Spinal cord (tissue), 10 donors: ENCODE measurements around the gene HLA-E. TPM values are rescaled to one million over a fixed set of nuclear protein-coding genes. Genes with fewer than 3 reads are reported as not detected.

Experiments used
- DNase-seq, 6 donors: peaks; one replicate each; pipeline versions ENCODE4 v3.0.0 to v3.0.0-alpha.2; 2013 to 2015; ENCODE audit warnings: low spot score in 6 of 6, low read depth in 4 of 6
- H3K27ac ChIP-seq: one replicate; pipeline ENCODE4 v1.5.1; 2013; ENCODE audit warnings: low read depth, low read length, control low read depth
- H3K27me3 ChIP-seq: one replicate; pipeline ENCODE4 v1.6.1; 2013; ENCODE audit warnings: low read length; ENCODE audit not compliant: control insufficient read depth, insufficient read depth
- H3K36me3 ChIP-seq: one replicate; pipeline ENCODE4 v1.6.1; 2013; ENCODE audit warnings: low read length; ENCODE audit not compliant: control insufficient read depth, insufficient read depth
- H3K4me1 ChIP-seq: one replicate; pipeline ENCODE4 v1.6.1; 2013; ENCODE audit warnings: low read length; ENCODE audit not compliant: control insufficient read depth, insufficient read depth
- H3K4me3 ChIP-seq: one replicate; pipeline ENCODE4 v1.5.1; 2013; ENCODE audit warnings: low read depth, low read length, control low read depth
- H3K9me3 ChIP-seq: one replicate; pipeline ENCODE4 v1.6.1; 2013; ENCODE audit warnings: low read length; ENCODE audit not compliant: control insufficient read depth, insufficient read depth
- WGBS: methylation state at CpG from one replicate; pipeline ENCODE4 v1.1.5; 2013; ENCODE audit warnings: missing lambda C conversion rate; ENCODE audit not compliant: insufficient coverage; 5-methylcytosine and 5-hydroxymethylcytosine counted together
- long read RNA-seq, 4 donors: transcript quantifications; one replicate each; lab custom pipeline, GENCODE V29; 2026
- polyA plus RNA-seq, 2 donors: library from polyadenylated mRNA; unstranded; fragments of 120-200 nt; gene quantifications; one replicate each; pipeline ENCODE4 v1.2.1, GENCODE V29; 2013; ENCODE audit not compliant: insufficient read length in 2 of 2
- total RNA-seq, 2 donors: library from RNA; depleted of rRNA in 1 of 2; stranded (reverse); fragments of 120-200 nt in 1 of 2; fragments of >200 nt in 1 of 2; gene quantifications; one replicate each; pipeline versions ENCODE4 v1.2.3 to v1.2.4, GENCODE V29; 2013 to 2014
- donor health status: healthy.

The HLA-E gene
- total RNA-seq (100 to 1,000 TPM; 104 to 173 TPM), polyA plus RNA-seq (10 to 100 TPM; 78.9 to 81.2 TPM)
- long read RNA-seq, donor 1, transcript HLA-E-201 (8 exons, 2,601 nt): major isoform, 24 of 31 reads
- long read RNA-seq, donor 1, partial matches to known transcripts: 0 of 31 reads
- long read RNA-seq, donor 1, other reads (novel, unspliced or antisense): 5 of 31 reads
- long read RNA-seq, donor 2, transcript HLA-E-201 (8 exons, 2,601 nt): major isoform, 12 of 15 reads
- long read RNA-seq, donor 2, partial matches to known transcripts: 0 of 15 reads
- long read RNA-seq, donor 2, other reads (novel, unspliced or antisense): 0 of 15 reads
- long read RNA-seq, donor 3, transcript HLA-E-201 (8 exons, 2,601 nt): major isoform, 10 of 11 reads
- long read RNA-seq, donor 3, partial matches to known transcripts: 0 of 11 reads
- long read RNA-seq, donor 3, other reads (novel, unspliced or antisense): 0 of 11 reads
- long read RNA-seq, donor 4, transcript HLA-E-201 (8 exons, 2,601 nt): major isoform, 62 of 113 reads
- long read RNA-seq, donor 4, partial matches to known transcripts: 39 of 113 reads
- long read RNA-seq, donor 4, other reads (novel, unspliced or antisense): 10 of 113 reads

DNA sequence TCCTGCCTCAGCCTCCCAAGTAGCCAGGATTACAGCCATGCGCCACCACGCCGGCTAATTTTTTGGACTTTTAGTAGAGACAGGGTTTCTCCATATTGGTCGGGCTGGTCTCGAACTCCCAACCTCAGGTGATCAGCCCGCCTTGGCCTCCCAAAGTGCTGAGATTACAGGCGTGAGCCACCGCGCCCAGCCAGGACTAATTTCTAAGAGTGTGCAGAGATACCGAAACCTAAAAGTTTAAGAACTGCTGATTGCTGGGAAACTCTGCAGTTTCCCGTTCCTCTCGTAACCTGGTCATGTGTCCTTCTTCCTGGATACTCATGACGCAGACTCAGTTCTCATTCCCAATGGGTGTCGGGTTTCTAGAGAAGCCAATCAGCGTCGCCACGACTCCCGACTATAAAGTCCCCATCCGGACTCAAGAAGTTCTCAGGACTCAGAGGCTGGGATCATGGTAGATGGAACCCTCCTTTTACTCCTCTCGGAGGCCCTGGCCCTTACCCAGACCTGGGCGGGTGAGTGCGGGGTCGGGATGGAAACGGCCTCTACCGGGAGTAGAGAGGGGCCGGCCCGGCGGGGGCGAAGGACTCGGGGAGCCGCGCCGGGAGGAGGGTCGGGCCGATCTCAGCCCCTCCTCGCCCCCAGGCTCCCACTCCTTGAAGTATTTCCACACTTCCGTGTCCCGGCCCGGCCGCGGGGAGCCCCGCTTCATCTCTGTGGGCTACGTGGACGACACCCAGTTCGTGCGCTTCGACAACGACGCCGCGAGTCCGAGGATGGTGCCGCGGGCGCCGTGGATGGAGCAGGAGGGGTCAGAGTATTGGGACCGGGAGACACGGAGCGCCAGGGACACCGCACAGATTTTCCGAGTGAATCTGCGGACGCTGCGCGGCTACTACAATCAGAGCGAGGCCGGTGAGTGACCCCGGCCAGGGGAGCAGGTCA lies at the start of gene HLA-E:
Gene HLA-E, plus strand, starts transcription at position 429 of the 945 bp plus-strand sequence. Its CDS starts 23 bp downstream, at position 452.
- peak within 1 kb of the TSS; percentile 96 for H3K27ac ChIP-seq

DNA sequence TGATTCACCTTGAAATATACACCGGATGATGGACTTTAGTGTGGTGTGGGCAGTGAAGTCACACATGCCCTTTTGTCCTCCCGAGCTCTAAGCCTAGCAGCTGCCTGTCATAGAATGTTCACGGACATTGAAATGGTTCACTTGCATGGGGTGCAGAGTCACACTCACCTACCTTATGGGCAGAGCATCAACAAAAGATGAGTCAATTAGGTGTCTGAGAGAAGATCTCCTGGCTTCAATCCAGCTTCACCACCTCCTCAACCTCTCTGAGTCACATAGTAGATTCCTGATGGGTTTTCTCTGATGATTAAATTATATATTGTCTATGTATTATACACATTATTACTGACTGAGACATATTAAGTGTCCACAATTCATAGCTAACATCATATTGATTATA lies 48.1 kb upstream of the HLA-E start:
- DNase-seq: no peak
- H3K36me3 ChIP-seq: no peaks in the 10 kb centered on the region
- H3K4me3 ChIP-seq: no peak overlapping the region
- no peaks in the 10 kb centered on the region for H3K9me3 ChIP-seq
- peaks cover 57% of the 10 kb centered on the region for H3K27me3 ChIP-seq
- no peak overlapping the region for H3K27ac ChIP-seq
- no peaks in the 10 kb centered on the region for H3K4me1 ChIP-seq
- WGBS: no CpG with 5 or more reads among the region's 3 CpGs

More for the DNA sequence above, at the start of gene HLA-E:
- H3K36me3 ChIP-seq: peaks cover 9% of the 10 kb centered on the region
- H3K27me3 ChIP-seq: peaks cover 25% of the 10 kb centered on the region
- 5% methylated on average over 67 of the region's 68 CpGs for WGBS
- peak; percentile 93 to 98 (median 96) for DNase-seq
- peaks cover 23% of the 10 kb centered on the region for H3K4me1 ChIP-seq
- no peaks in the 10 kb centered on the region for H3K9me3 ChIP-seq
- peak within 1 kb of the TSS; percentile 88 for H3K4me3 ChIP-seq

DNA sequence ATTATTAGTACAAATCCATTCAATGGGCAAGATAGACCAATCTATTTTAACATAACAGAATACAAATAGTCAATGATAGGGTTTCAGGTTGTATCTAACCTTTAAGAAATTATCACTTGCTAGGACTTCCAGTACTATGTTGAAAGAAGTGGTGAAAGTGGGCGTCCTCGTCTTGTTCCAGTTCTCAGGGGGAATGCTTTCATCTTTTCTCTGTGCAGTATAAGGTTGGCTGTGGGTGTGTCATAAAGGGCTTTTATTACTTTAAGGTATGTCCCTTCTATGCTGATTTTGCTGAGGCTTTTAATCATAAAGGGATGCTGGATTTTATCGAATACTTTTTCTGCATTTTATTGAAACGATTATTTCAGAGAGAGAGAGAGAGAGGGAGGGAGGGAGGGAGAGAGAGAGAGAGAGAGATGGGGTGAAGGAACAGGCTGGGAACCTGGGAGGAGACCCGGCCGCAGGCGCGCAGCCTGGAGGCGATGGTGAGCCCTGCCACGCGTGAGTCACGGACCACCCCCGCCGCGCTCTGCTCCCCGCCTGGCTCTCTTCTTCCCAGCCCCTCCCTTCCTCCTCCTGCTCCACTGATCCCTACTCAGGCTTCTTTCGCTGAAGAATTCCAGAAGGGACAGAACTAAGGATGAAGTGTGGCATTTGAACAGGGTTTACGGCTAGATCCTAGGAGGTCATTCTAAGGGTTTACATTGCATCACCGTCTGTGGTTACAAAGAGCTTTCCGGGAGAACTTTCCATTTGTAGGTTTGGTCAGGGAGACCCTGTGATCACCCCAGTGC lies 45.5 kb upstream of the HLA-E start:
- no peaks in the 10 kb centered on the region for H3K4me1 ChIP-seq
- H3K9me3 ChIP-seq: no peaks in the 10 kb centered on the region
- WGBS: 11% methylated on average over 14 of the region's 20 CpGs
- no peaks in the 10 kb centered on the region for H3K36me3 ChIP-seq
- no peak overlapping the region for H3K27ac ChIP-seq
- peaks cover 78% of the 10 kb centered on the region for H3K27me3 ChIP-seq
- H3K4me3 ChIP-seq: no peak overlapping the region
- DNase-seq: no peak

GRCh38 chr6:30444451-30444742 lies 44.9 kb upstream of the HLA-E start:
- no peaks in the 10 kb centered on the region for H3K9me3 ChIP-seq
- H3K36me3 ChIP-seq: no peaks in the 10 kb centered on the region
- H3K27me3 ChIP-seq: peaks cover 81% of the 10 kb centered on the region
- H3K4me1 ChIP-seq: no peaks in the 10 kb centered on the region
- WGBS: 43% methylated on average over 6 of the region's 8 CpGs
- H3K27ac ChIP-seq: no peak overlapping the region
- H3K4me3 ChIP-seq: no peak overlapping the region
- DNase-seq: no peak

- no peak overlapping the region for H3K4me3 ChIP-seq
- peaks cover 86% of the 10 kb centered on the region for H3K27me3 ChIP-seq
- no peaks in the 10 kb centered on the region for H3K9me3 ChIP-seq
- no peak overlapping the region for H3K27ac ChIP-seq
- DNase-seq: no peak
- 67% methylated on average over 2 of the region's 2 CpGs for WGBS
- H3K4me1 ChIP-seq: peaks cover 5% of the 10 kb centered on the region
- no peaks in the 10 kb centered on the region for H3K36me3 ChIP-seq
Observed at GRCh38 chr6:30446259-30446658, 43.0 kb upstream of the HLA-E start.

DNA sequence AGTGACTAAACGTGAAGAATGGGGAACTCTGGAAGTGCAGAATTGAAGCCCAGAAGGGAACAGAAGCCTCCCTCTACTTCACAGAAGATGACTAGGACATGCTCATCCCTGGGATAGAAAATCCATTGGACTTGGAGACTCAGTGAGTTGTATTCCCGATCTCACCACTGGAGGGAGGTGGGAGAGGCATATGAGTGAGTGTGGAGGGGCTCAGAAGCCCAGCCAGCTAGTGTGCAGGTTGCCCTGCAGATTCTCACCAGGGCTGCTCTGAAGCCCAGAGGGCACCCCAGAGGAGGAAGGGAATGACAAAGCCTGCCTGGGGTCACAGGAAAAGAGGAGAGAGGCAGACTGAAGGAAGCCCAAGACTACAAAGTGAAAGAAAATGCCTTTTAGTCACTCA lies 42.1 kb upstream of the HLA-E start:
- Histone ChIP-seq H3K27ac (no peak overlapping the region), H3K9me3 (no peaks in the 10 kb centered on the region), H3K4me1 (peaks cover 10% of the 10 kb centered on the region), H3K36me3 (no peaks in the 10 kb centered on the region), H3K27me3 (peaks cover 93% of the 10 kb centered on the region), H3K4me3 (no peak overlapping the region)
- no peak for DNase-seq
- 0% methylated on average over 1 of the region's 2 CpGs for WGBS

DNA sequence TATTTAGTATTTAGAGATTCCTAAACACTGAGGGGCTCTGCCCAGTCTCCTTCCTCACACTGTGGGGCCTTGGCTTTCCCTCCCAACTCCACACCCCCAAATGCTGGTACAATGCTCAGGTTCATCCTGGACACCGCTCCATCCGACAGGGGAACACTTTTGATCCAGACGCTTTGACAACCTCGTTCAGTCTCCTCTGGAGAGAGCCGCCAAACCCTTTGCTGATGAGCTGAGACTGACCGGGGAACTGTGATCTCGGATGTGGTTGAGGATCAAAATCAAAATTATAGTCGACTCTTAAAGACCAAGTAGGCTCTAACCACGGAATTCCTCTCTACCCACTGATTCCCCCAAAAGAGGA lies 38.8 kb upstream of the HLA-E start:
- no peak overlapping the region for H3K4me3 ChIP-seq
- 27% methylated on average over 6 of the region's 9 CpGs for WGBS
- no peaks in the 10 kb centered on the region for H3K36me3 ChIP-seq
- H3K27me3 ChIP-seq: peaks cover 96% of the 10 kb centered on the region
- H3K9me3 ChIP-seq: no peaks in the 10 kb centered on the region
- H3K4me1 ChIP-seq: peaks cover 20% of the 10 kb centered on the region
- DNase-seq: no peak
- no peak overlapping the region for H3K27ac ChIP-seq

GRCh38 chr6:30450909-30451841 lies 38.1 kb upstream of the HLA-E start:
- H3K27me3 ChIP-seq: peaks cover 95% of the 10 kb centered on the region
- no peaks in the 10 kb centered on the region for H3K36me3 ChIP-seq
- no peak overlapping the region for H3K4me3 ChIP-seq
- H3K27ac ChIP-seq: no peak overlapping the region
- peak in 2 of 6 donors; percentile 49 to 64 for DNase-seq
- no peaks in the 10 kb centered on the region for H3K9me3 ChIP-seq
- 11% methylated on average over 50 of the region's 55 CpGs for WGBS
- peaks cover 20% of the 10 kb centered on the region for H3K4me1 ChIP-seq
